Cerebellar nuclear complex (tissue), 1 donor: ENCODE results near the gene GFPT2.

ENCODE experiments used
- DNase-seq, 2 experiments: peaks; one replicate each; lab custom pipeline; 2025; lab: John Stamatoyannopoulos, UW

GFPT2 gene

GRCh38 chr5:180283026-180283615 is 70.0 kb downstream of the GFPT2 start:
- no peak for DNase-seq

GRCh38 chr5:180282281-180282680 is 70.9 kb downstream of the GFPT2 start:
- DNase-seq = no peak

GRCh38 chr5:180281706-180282105 is 71.4 kb downstream of the GFPT2 start:
- no peak for DNase-seq

GRCh38 chr5:180274695-180275094 is 78.4 kb downstream of the GFPT2 start:
- no peak for DNase-seq

GRCh38 chr5:180271221-180271620 is 81.9 kb downstream of the GFPT2 start:
- no peak for DNase-seq

- no peak for DNase-seq
Measured at GRCh38 chr5:180259260-180259611, 93.9 kb downstream of the GFPT2 start.

- DNase-seq = no peak
Measured at GRCh38 chr5:180253036-180253824, 99.9 kb downstream of the GFPT2 start.

- DNase-seq = no peak
Measured at GRCh38 chr5:180251887-180252286, 101.2 kb downstream of the GFPT2 start.

- DNase-seq = peak; percentile 42 to 86
Measured at GRCh38 chr5:180251141-180251540, 102.0 kb downstream of the GFPT2 start.
